Brain pericyte (primary cell): ENCODE data around the gene FNDC3A.
A peak's percentile ranks its signal among the peaks of the same experiment; 100 is the strongest.

ENCODE experiments used
- DNase-seq: peaks from one replicate; pipeline ENCODE4 v3.0.0-alpha.2; 2012; ENCODE audit warnings: low read depth, low spot score

The FNDC3A gene

GRCh38 chr13:48975856-48976575 is at the start of gene FNDC3A:
TSS of gene FNDC3A (plus strand) at chr13:48975912. CDS start at chr13:49006191, 30,279 bp downstream.
- peak; percentile 53 for DNase-seq

GRCh38 chr13:48928757-48929430 is 46.8 kb upstream of the FNDC3A start:
- no peak for DNase-seq

GRCh38 chr13:48930918-48931317 is 44.8 kb upstream of the FNDC3A start:
- no peak for DNase-seq

- no peak for DNase-seq
Observed at GRCh38 chr13:48938308-48938943, 37.3 kb upstream of the FNDC3A start.

GRCh38 chr13:48939728-48940127 is 36.0 kb upstream of the FNDC3A start:
- DNase-seq = no peak

- DNase-seq = no peak
Observed at GRCh38 chr13:48942131-48942530, 33.6 kb upstream of the FNDC3A start.

- DNase-seq = no peak
Observed at GRCh38 chr13:48944221-48944620, 31.5 kb upstream of the FNDC3A start.

- no peak for DNase-seq
Observed at GRCh38 chr13:48945626-48946025, 30.1 kb upstream of the FNDC3A start.

GRCh38 chr13:48946163-48946562 is 29.5 kb upstream of the FNDC3A start:
- DNase-seq = no peak

- DNase-seq = no peak
Observed at GRCh38 chr13:48949566-48950500, 25.9 kb upstream of the FNDC3A start.

- no peak for DNase-seq
Observed at GRCh38 chr13:48950501-48950875, 25.2 kb upstream of the FNDC3A start.

- no peak for DNase-seq
Observed at GRCh38 chr13:48954081-48954480, 21.6 kb upstream of the FNDC3A start.

GRCh38 chr13:48955536-48955935 is 20.2 kb upstream of the FNDC3A start:
- no peak for DNase-seq

GRCh38 chr13:48961379-48961778 is 14.3 kb upstream of the FNDC3A start:
- DNase-seq = no peak

GRCh38 chr13:48962281-48962680 is 13.4 kb upstream of the FNDC3A start:
- no peak for DNase-seq

- DNase-seq = no peak
Observed at GRCh38 chr13:48965736-48966135, 10.0 kb upstream of the FNDC3A start.

- DNase-seq = no peak
Observed at GRCh38 chr13:48969685-48970084, 6.0 kb upstream of the FNDC3A start.

GRCh38 chr13:48973845-48974431 is 1.8 kb upstream of the FNDC3A start:
- no peak for DNase-seq

GRCh38 chr13:48975101-48975855 is 434 bp upstream of the FNDC3A start:
- DNase-seq = peak; percentile 24

GRCh38 chr13:48976576-48977285 is 1.0 kb downstream of the FNDC3A start:
- DNase-seq = no peak
